Measurements from ENCODE around the gene MROH8. TPM values are rescaled to one million over a fixed set of nuclear protein-coding genes. Genes with fewer than 3 reads are reported as not detected.
A peak's percentile ranks its signal among the peaks of the same experiment; 100 is the strongest.

MROH8 gene
- polyA plus RNA-seq, 2 of the 4 experiments (the other 2 are of a cell fraction): 1.3 to 3.3 TPM

DNA sequence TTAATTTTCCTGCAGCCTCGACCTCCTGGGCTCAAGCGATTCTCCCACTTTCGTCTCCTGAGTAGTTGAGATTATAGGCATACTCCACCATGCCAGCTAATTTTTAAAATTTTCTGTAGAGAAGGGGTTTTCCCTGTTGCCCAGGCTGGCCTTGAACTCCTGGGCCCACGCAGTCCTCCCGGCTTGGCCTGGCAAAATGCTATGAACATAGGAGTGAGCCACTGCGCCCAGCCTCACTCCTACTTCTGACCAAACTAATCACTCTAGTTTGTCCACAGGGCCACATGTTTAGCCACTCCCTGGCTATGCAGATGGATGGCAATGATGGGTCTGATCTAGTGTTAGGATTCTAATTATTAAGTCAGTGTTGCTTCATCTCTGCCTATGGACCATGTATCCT lies 32.1 kb downstream of the MROH8 start:
- 0 out of 3 replicates have a peak, but pooled peaks cover 4% of the 10 kb centered on the region for H3K4me1 ChIP-seq
- WGBS (ENCODE audit: missing lambda C conversion rate): 86% methylated on average over 6 of the region's 6 CpGs
- H3K9me3 ChIP-seq: no peaks in the 10 kb centered on the region
- no peak for TF ChIP-seq NR3C1 (IDR thresholded peaks at IDR 0.05)
- no peak for TF ChIP-seq CBX8 (IDR thresholded peaks at IDR 0.05)
- ChIA-PET POLR2A (no interaction called here), CTCF (interaction anchor here (0.8 kb wide), 1 partner anchor 15 kb away, joined by 3 read pairs; no protein-coding TSS in a partner anchor)
- H3K4me3 ChIP-seq: no peak overlapping the region
- DNase-seq (ENCODE audit: low read depth in 1 of 2, low spot score in 1 of 2): no peak
- no peak for FAIRE-seq
- no peak for ATAC-seq
- H3K4me2 ChIP-seq: no peak overlapping the region
- H3K27ac ChIP-seq: no peak overlapping the region

DNA sequence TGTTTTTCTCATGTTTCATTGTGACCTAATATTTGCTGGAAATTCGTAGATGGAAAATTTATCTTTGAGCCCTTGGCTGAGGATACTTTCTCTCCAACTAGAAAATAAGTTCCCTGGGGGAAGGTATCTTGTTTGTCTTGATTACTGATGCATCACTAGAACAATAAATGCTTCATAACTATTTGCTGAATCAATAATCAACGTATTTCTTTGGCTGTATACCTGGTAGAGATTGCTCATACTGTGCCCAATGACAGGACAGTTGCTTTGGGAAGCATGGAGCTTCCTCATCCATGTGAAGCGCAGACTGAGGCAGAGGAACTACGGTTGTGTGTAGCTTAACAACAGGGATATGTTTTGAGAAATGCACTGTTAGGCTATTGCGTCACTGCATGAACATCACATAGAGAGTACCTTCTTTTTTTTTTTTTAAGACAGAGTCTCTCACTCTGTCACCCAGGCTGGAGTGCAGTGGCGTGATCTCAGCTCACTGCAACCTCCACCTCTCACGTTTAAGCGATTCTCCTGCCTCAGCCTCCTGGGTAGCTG lies 34.4 kb downstream of the MROH8 start:
- DNase-seq (ENCODE audit: low read depth in 1 of 2, low spot score in 1 of 2) (no peak), FAIRE-seq (no peak), ATAC-seq (no peak)
- Histone ChIP-seq H3K4me2 (no peak overlapping the region), H3K4me3 (no peak overlapping the region), H3K27ac (no peak overlapping the region), H3K9me3 (no peaks in the 10 kb centered on the region), H3K4me1 (no peaks in the 10 kb centered on the region)
- ChIA-PET CTCF (interaction anchor here (0.6 kb wide), 1 partner anchor 310 kb away, joined by 3 read pairs; no protein-coding TSS in a partner anchor), POLR2A (no interaction called here)
- 0 out of 4 replicates have a peak, but pooled peaks of 1 of the 2 experiments have one; percentile 35 for TF ChIP-seq CEBPB (IDR thresholded peaks at IDR 0.05)
- TF ChIP-seq NR3C1 (IDR thresholded peaks at IDR 0.05): no peak
- 75% methylated on average over 8 of the region's 8 CpGs for WGBS (ENCODE audit: missing lambda C conversion rate)

DNA sequence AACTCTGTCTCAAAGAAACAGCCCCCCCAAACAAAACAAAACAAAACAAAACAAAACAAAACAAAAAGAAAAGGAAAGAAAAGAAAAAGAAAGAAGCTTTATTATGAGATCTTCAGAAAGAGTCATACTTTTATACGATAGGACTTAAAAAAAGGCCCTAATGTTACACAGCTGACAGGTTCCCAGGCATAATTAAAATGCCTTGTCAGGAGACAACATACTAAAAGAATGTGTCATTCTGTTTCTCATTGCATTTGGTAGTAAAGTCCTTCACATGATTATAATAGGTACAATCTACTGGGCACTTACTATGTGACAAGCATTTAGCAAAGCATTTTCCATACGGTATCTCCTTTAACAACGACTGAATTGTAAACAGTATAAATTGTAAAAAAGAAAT lies 36.6 kb downstream of the MROH8 start:
- ChIA-PET POLR2A (no interaction called here), CTCF (no interaction called here)
- DNase-seq (ENCODE audit: low read depth in 1 of 2, low spot score in 1 of 2) (no peak), FAIRE-seq (no peak), ATAC-seq (no peak)
- H3K9me3 ChIP-seq: no peaks in the 10 kb centered on the region
- H3K4me1 ChIP-seq: no peaks in the 10 kb centered on the region
- no peak for TF ChIP-seq HOXA7 (CRISPR knock-in tag; IDR thresholded peaks at IDR 0.05)
- TF ChIP-seq HDAC2 (IDR thresholded peaks at IDR 0.05): no peak
- TF ChIP-seq, protein P1, sequence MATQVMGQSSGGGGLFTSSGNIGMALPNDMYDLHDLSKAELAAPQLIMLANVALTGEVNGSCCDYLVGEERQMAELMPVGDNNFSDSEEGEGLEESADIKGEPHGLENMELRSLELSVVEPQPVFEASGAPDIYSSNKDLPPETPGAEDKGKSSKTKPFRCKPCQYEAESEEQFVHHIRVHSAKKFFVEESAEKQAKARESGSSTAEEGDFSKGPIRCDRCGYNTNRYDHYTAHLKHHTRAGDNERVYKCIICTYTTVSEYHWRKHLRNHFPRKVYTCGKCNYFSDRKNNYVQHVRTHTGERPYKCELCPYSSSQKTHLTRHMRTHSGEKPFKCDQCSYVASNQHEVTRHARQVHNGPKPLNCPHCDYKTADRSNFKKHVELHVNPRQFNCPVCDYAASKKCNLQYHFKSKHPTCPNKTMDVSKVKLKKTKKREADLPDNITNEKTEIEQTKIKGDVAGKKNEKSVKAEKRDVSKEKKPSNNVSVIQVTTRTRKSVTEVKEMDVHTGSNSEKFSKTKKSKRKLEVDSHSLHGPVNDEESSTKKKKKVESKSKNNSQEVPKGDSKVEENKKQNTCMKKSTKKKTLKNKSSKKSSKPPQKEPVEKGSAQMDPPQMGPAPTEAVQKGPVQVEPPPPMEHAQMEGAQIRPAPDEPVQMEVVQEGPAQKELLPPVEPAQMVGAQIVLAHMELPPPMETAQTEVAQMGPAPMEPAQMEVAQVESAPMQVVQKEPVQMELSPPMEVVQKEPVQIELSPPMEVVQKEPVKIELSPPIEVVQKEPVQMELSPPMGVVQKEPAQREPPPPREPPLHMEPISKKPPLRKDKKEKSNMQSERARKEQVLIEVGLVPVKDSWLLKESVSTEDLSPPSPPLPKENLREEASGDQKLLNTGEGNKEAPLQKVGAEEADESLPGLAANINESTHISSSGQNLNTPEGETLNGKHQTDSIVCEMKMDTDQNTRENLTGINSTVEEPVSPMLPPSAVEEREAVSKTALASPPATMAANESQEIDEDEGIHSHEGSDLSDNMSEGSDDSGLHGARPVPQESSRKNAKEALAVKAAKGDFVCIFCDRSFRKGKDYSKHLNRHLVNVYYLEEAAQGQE (IDR thresholded peaks at IDR 0.05): no peak
- TF ChIP-seq RFX5 (IDR thresholded peaks at IDR 0.05): no peak
- H3K4me3 ChIP-seq: no peak overlapping the region
- H3K27ac ChIP-seq: no peak overlapping the region
- WGBS (ENCODE audit: missing lambda C conversion rate): 81% methylated on average over 3 of the region's 3 CpGs
- H3K4me2 ChIP-seq: no peak overlapping the region

DNA sequence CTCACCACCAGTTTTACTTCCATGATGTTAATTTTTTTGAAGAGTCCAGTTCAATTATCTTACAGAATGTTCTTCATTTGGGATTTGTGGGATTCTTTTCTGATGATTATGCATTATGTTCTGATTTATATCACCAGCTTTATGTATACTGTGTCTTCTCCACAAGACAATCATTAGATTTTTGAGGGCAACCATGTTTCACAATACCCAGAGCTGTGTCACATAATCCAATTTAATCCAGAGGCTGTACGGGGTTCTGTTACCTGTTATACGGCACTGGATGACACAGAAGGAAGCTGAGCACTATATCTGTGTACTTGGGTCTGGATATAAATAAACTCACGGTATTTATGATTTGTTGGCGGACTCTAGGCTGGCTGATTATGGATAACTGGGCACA lies 41.8 kb downstream of the MROH8 start:
- CTCF ChIA-PET: interaction anchor here (1.0 kb wide), 1 partner anchor 79 kb away, joined by 3 read pairs; no protein-coding TSS in a partner anchor
- Histone ChIP-seq H3K9me3 (no peaks in the 10 kb centered on the region), H3K4me3 (no peak overlapping the region), H3K4me2 (no peak overlapping the region), H3K4me1 (no peaks in the 10 kb centered on the region), H3K27ac (no peak overlapping the region)
- POLR2A ChIA-PET: no interaction called here
- 73% methylated on average over 4 of the region's 4 CpGs for WGBS (ENCODE audit: missing lambda C conversion rate)
- no peak for DNase-seq (ENCODE audit: low read depth in 1 of 2, low spot score in 1 of 2)
- TF ChIP-seq MAFK (IDR thresholded peaks at IDR 0.05; ENCODE audit: partially characterized antibody) (peak; percentile 42), ZSCAN20 (CRISPR knock-in tag; IDR thresholded peaks at IDR 0.05) (no peak)
- ATAC-seq: no peak
- no peak for FAIRE-seq

DNA sequence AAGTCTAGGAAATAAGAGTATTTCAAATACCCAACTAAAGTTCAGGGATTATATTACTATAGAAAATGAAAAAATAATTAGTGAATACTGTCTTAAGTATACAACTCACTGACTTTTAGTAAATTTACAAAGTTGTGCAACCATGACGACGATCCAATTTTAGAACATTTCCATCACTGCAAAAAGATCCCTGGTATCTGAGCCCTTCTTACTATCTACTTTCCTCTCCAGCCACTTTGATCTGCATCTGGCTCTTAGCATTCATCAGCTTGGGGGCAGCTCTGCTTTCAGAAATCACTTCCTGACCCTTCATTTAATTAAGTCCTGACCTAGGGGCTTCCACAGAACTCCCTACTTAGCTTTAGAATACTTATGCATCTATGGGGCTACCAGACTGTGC lies 45.4 kb downstream of the MROH8 start:
- ChIA-PET POLR2A (no interaction called here), CTCF (no interaction called here)
- WGBS (ENCODE audit: missing lambda C conversion rate): 88% methylated on average over 2 of the region's 2 CpGs
- H3K27ac ChIP-seq: no peak overlapping the region
- no peaks in the 10 kb centered on the region for H3K9me3 ChIP-seq
- H3K4me3 ChIP-seq: no peak overlapping the region
- TF ChIP-seq KDM1A (IDR thresholded peaks at IDR 0.05; ENCODE audit: low read depth) (no peak), MAFK (IDR thresholded peaks at IDR 0.05; ENCODE audit: partially characterized antibody) (no peak), RFX5 (IDR thresholded peaks at IDR 0.05) (no peak)
- TF ChIP-seq, protein P2, sequence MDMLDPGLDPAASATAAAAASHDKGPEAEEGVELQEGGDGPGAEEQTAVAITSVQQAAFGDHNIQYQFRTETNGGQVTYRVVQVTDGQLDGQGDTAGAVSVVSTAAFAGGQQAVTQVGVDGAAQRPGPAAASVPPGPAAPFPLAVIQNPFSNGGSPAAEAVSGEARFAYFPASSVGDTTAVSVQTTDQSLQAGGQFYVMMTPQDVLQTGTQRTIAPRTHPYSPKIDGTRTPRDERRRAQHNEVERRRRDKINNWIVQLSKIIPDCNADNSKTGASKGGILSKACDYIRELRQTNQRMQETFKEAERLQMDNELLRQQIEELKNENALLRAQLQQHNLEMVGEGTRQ (IDR thresholded peaks at IDR 0.05): no peak
- ATAC-seq: no peak
- H3K4me1 ChIP-seq: no peaks in the 10 kb centered on the region
- no peak for FAIRE-seq
- DNase-seq (ENCODE audit: low read depth in 1 of 2, low spot score in 1 of 2): no peak
- no peak overlapping the region for H3K4me2 ChIP-seq
